Measurements from ENCODE around the gene CDC73.

The CDC73 gene

DNA sequence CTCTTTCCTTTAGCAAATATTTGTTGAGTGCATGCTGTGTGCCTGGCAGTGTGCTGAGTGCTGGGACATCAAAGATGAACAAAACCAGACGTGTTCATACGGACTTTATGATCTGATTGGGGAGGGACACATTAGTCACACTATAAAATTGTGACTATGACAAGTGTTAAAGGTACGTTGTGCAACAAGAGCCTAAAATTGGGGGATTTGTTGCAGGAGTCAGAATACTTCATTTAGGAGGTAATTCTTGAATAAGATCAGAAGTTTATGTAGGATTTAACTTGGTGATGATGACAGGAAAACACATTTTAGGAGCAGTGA, 35.0 kb downstream of the CDC73 start:
- H3K9ac ChIP-seq (ENCODE audit: low read length), result no peak overlapping the region
- H3K27ac ChIP-seq (ENCODE audit: low read length), result no peak overlapping the region
- no peak overlapping the region for H3K4me3 ChIP-seq (ENCODE audit: low read length)
- no peaks in the 10 kb centered on the region for H3K9me3 ChIP-seq (ENCODE audit: insufficient read depth, low read length)
- TF ChIP-seq EZH2phosphoT487 (IDR thresholded peaks at IDR 0.05; ENCODE audit: low read depth), result no peak
- TF ChIP-seq, protein P1, sequence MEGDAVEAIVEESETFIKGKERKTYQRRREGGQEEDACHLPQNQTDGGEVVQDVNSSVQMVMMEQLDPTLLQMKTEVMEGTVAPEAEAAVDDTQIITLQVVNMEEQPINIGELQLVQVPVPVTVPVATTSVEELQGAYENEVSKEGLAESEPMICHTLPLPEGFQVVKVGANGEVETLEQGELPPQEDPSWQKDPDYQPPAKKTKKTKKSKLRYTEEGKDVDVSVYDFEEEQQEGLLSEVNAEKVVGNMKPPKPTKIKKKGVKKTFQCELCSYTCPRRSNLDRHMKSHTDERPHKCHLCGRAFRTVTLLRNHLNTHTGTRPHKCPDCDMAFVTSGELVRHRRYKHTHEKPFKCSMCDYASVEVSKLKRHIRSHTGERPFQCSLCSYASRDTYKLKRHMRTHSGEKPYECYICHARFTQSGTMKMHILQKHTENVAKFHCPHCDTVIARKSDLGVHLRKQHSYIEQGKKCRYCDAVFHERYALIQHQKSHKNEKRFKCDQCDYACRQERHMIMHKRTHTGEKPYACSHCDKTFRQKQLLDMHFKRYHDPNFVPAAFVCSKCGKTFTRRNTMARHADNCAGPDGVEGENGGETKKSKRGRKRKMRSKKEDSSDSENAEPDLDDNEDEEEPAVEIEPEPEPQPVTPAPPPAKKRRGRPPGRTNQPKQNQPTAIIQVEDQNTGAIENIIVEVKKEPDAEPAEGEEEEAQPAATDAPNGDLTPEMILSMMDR (IDR thresholded peaks at IDR 0.05; ENCODE audit: low read depth, low read length), result no peak
- no peaks in the 10 kb centered on the region for H3K4me1 ChIP-seq (ENCODE audit: low read length)
- H3K79me2 ChIP-seq (ENCODE audit: low read length), result no peaks in the 10 kb centered on the region
- H3K4me2 ChIP-seq (ENCODE audit: low read length), result no peak overlapping the region
- peaks cover 12% of the 10 kb centered on the region for H3K36me3 ChIP-seq (replicated peaks; ENCODE audit: low read depth, low read length)
- no peaks in the 10 kb centered on the region for H3K27me3 ChIP-seq (ENCODE audit: low read depth, low read length)
- no peak overlapping the region for H2AFZ ChIP-seq (ENCODE audit: low read depth, low read length)
- no peaks in the 10 kb centered on the region for H4K20me1 ChIP-seq (ENCODE audit: insufficient read depth, low read length)

DNA sequence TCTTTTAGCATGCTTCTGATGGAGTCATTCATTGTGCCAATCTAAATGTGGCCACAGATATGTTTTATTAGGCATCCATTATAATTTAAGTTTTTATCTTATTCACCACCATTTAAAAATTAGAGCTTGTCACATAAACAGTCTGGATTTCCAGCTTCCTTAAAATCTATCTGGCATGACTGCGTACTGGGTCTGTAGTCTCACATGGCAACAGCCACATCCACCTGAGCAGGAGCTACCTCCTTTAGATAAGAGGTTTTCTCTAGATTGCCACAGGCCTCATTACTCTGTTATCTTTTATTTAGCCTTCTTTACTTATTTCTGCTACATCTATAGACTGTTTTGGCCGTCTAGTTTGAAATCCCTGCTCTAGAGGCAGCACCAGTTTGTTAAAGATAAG, 35.5 kb downstream of the CDC73 start:
- Histone ChIP-seq H3K79me2 (ENCODE audit: low read length) (no peaks in the 10 kb centered on the region), H3K27me3 (ENCODE audit: low read depth, low read length) (no peaks in the 10 kb centered on the region), H2AFZ (ENCODE audit: low read depth, low read length) (no peak overlapping the region), H3K9me3 (ENCODE audit: insufficient read depth, low read length) (no peaks in the 10 kb centered on the region), H3K4me1 (ENCODE audit: low read length) (no peaks in the 10 kb centered on the region), H3K4me3 (ENCODE audit: low read length) (no peak overlapping the region), H4K20me1 (ENCODE audit: insufficient read depth, low read length) (no peaks in the 10 kb centered on the region), H3K27ac (ENCODE audit: low read length) (no peak overlapping the region), H3K36me3 (replicated peaks; ENCODE audit: low read depth, low read length) (peaks cover 10% of the 10 kb centered on the region), H3K4me2 (ENCODE audit: low read length) (no peak overlapping the region), H3K9ac (ENCODE audit: low read length) (no peak overlapping the region)
- TF ChIP-seq, protein P1 (IDR thresholded peaks at IDR 0.05; ENCODE audit: low read depth, low read length), result no peak
- no peak for TF ChIP-seq EZH2phosphoT487 (IDR thresholded peaks at IDR 0.05; ENCODE audit: low read depth)

DNA sequence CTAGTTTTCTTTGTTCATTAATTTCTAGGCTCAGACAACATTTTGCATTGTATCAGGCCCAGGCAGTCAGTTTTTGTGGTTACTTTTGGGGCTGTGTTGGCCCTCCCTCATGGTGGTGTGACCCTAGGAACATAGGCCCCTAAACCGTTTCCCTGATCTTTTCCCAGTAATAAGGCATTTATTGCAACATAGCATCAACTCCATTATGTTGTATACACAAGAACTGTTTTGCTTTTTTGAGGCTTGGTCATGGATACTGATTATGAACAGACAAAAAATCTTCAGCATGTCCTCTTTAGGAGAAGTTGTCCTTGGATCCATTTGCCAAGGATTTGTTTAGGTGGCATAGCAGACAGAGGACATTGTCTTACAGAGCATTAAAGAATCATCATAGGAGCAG, 54.3 kb downstream of the CDC73 start:
- H3K27me3 ChIP-seq (ENCODE audit: low read depth, low read length), result no peaks in the 10 kb centered on the region
- H3K4me1 ChIP-seq (ENCODE audit: low read length), result no peaks in the 10 kb centered on the region
- H3K9me3 ChIP-seq (ENCODE audit: insufficient read depth, low read length), result no peaks in the 10 kb centered on the region
- TF ChIP-seq, protein P1 (IDR thresholded peaks at IDR 0.05; ENCODE audit: low read depth, low read length), result no peak
- no peak overlapping the region for H3K4me3 ChIP-seq (ENCODE audit: low read length)
- H3K79me2 ChIP-seq (ENCODE audit: low read length), result no peaks in the 10 kb centered on the region
- H3K36me3 ChIP-seq (replicated peaks; ENCODE audit: low read depth, low read length), result peaks cover under 1% of the 10 kb centered on the region
- H3K9ac ChIP-seq (ENCODE audit: low read length), result no peak overlapping the region
- no peak overlapping the region for H3K27ac ChIP-seq (ENCODE audit: low read length)
- H3K4me2 ChIP-seq (ENCODE audit: low read length), result no peak overlapping the region
- no peak overlapping the region for H2AFZ ChIP-seq (ENCODE audit: low read depth, low read length)
- H4K20me1 ChIP-seq (ENCODE audit: insufficient read depth, low read length), result no peaks in the 10 kb centered on the region; the same call in 1 of the 2 replicates

DNA sequence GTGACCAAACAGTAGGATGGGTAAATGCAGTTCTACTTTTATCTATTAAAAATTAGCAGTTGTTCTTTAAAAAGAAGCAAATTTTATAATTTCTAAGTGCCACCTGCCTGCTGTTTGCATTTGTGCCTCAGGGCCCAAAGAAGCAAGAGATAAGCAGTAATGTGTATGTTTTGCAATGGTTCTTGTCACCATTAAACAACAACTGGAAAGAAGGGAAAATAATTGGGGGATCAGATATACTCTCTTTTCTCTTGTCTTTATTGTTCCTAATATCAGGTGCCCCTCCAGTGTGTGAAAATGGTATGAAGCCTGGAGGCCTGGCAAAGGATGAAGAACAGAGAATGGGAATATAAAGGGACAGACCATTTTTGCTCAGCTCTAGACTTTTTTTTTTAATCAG, 55.0 kb downstream of the CDC73 start:
- no peaks in the 10 kb centered on the region for H3K27me3 ChIP-seq (ENCODE audit: low read depth, low read length)
- H2AFZ ChIP-seq (ENCODE audit: low read depth, low read length), result no peak overlapping the region
- no peak overlapping the region for H3K27ac ChIP-seq (ENCODE audit: low read length)
- TF ChIP-seq EZH2phosphoT487 (IDR thresholded peaks at IDR 0.05; ENCODE audit: low read depth), result no peak
- TF ChIP-seq, protein P1 (IDR thresholded peaks at IDR 0.05; ENCODE audit: low read depth, low read length), result no peak
- H3K9me3 ChIP-seq (ENCODE audit: insufficient read depth, low read length), result no peaks in the 10 kb centered on the region
- no peak overlapping the region for H3K9ac ChIP-seq (ENCODE audit: low read length)
- no peaks in the 10 kb centered on the region for H3K4me1 ChIP-seq (ENCODE audit: low read length)
- H3K79me2 ChIP-seq (ENCODE audit: low read length), result no peaks in the 10 kb centered on the region
- no peak overlapping the region for H3K4me3 ChIP-seq (ENCODE audit: low read length)
- H4K20me1 ChIP-seq (ENCODE audit: insufficient read depth, low read length), result peaks cover under 1% of the 10 kb centered on the region; the same call in 1 of the 2 replicates
- H3K4me2 ChIP-seq (ENCODE audit: low read length), result no peak overlapping the region
- no peaks in the 10 kb centered on the region for H3K36me3 ChIP-seq (replicated peaks; ENCODE audit: low read depth, low read length)

Data from OCI-LY3 (cell line).